D721Med (cell line): ENCODE results near the gene PCED1B.

Source experiments
- DNase-seq: peaks from one replicate; pipeline ENCODE4 v3.0.0; 2011; ENCODE audit warnings: low spot score; ENCODE audit not compliant: insufficient read length
- FAIRE-seq: peaks from 2 replicates; lab custom pipeline; 2011; peaks lifted over from hg19 to GRCh38; lab: Jason Lieb, UNC
- CTCF ChIP-seq: IDR thresholded peaks from 2 replicates; pipeline ENCODE4 v1.5.1; 2012; ENCODE audit warnings: mild to moderate bottlenecking, control low read depth; ENCODE audit not compliant: insufficient read depth; ENCODE audit errors: missing control alignments

The PCED1B gene

GRCh38 chr12:47281667-47282171, 202.3 kb downstream of the PCED1B start:
- DNase-seq (no peak), FAIRE-seq (no peak)
- no peak for TF ChIP-seq CTCF

- DNase-seq (no peak), FAIRE-seq (no peak)
These were observed 202.8 kb downstream of the PCED1B start for GRCh38 chr12:47282206-47282605.

More at GRCh38 chr12:47282206-47282605, 202.8 kb downstream of the PCED1B start:
- no peak for TF ChIP-seq CTCF
